NT2/D1 (cell line): ENCODE data around the gene KDM4E.

Experiments
- DNase-seq: peaks from one replicate; pipeline ENCODE4 v3.0.0-alpha.2; 2011; ENCODE audit warnings: low read depth, low spot score
- H3K27me3 ChIP-seq: 2 replicates; pipeline ENCODE4 v1.6.0; 2011; ENCODE audit warnings: mild to moderate bottlenecking; ENCODE audit not compliant: insufficient read length, insufficient read depth
- H3K36me3 ChIP-seq: 2 replicates; pipeline ENCODE4 v1.6.1; 2011; ENCODE audit warnings: mild to moderate bottlenecking, low read length, mixed read lengths; ENCODE audit not compliant: insufficient read depth, insufficient read length
- H3K4me1 ChIP-seq: 2 replicates; pipeline ENCODE4 v1.5.1; 2011; ENCODE audit not compliant: insufficient read depth, insufficient read length
- H3K4me3 ChIP-seq: 2 replicates; pipeline ENCODE4 v1.5.1; 2011; ENCODE audit warnings: low read depth; ENCODE audit not compliant: insufficient read length
- H3K9ac ChIP-seq: 2 replicates; pipeline ENCODE4 v1.6.0; 2011; ENCODE audit warnings: low read depth; ENCODE audit not compliant: insufficient read length
- H3K9me3 ChIP-seq: 2 replicates; pipeline ENCODE4 v1.5.1; 2011; ENCODE audit warnings: mild to moderate bottlenecking, low read length; ENCODE audit not compliant: insufficient read depth
- SUZ12 ChIP-seq: IDR thresholded peaks from 2 replicates; pipeline ENCODE4 v1.6.1; 2011; ENCODE audit not compliant: insufficient read length, insufficient read depth; ENCODE audit errors: extremely low read depth
- YY1 ChIP-seq: IDR thresholded peaks from 2 replicates; pipeline ENCODE4 v1.6.1; 2011; ENCODE audit not compliant: insufficient read length, insufficient read depth
- ZNF274 ChIP-seq: IDR thresholded peaks from 2 replicates; pipeline ENCODE4 v1.6.1; 2011; ENCODE audit warnings: mild to moderate bottlenecking, low read depth, low read length

The KDM4E gene

GRCh38 chr11:95024958-95025357, at the start of gene KDM4E:
Gene KDM4E (plus strand): TSS chr11:95025258. CDS start chr11:95025558, 300 bp downstream.
- Histone ChIP-seq H3K4me3 (no peak within 1 kb of the TSS), H3K4me1 (no peaks in the 10 kb centered on the region), H3K27me3 (no peaks in the 10 kb centered on the region), H3K9me3 (no peaks in the 10 kb centered on the region; the same call in 1 of the 2 replicates), H3K9ac (no peak within 1 kb of the TSS), H3K36me3 (no peaks in the 10 kb centered on the region)
- no peak for DNase-seq
- TF ChIP-seq SUZ12 (no peak), ZNF274 (no peak), YY1 (no peak)

DNA sequence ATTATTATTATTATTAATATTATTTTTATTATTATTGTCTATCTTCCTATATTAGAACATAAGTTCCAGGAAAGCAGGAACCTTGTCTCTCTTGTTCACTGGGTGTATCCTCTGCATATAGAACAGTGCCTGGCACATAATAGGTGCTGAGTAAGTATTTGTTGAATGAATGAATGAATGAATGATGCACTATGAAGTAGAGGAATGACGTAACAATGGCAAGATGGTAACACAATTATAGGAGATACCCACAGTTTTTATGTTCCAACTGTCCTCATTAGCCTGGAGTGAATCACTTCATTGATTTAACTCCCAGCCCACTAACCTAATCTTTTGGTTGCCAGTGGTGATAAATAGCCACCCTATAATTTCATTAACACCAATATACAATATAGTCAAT, 49.5 kb upstream of the KDM4E start:
- Histone ChIP-seq H3K27me3 (no peaks in the 10 kb centered on the region), H3K9me3 (no peaks in the 10 kb centered on the region), H3K36me3 (peaks cover 19% of the 10 kb centered on the region), H3K9ac (no peak overlapping the region), H3K4me3 (no peak overlapping the region), H3K4me1 (no peaks in the 10 kb centered on the region)
- TF ChIP-seq ZNF274 (no peak), SUZ12 (no peak), YY1 (no peak)
- no peak for DNase-seq

DNA sequence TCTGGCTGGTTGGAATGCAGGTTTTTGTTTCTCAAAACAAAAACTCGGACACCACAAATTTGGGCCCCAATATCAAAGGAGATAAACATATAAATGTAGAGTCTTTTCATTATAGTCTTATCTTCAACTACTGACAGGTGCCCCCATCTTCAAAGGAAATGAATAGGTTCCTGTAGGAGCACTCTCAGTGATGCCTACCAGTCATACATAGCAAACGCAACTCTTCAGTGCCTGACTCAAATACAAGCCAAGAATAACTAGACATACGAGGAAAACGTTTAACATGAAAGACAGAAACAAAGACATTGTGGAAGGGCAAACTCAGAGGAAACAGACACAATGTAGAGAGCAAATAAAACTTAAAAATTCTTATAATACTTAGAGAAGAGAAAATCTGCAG, 37.7 kb upstream of the KDM4E start:
- Histone ChIP-seq H3K4me1 (no peaks in the 10 kb centered on the region), H3K4me3 (no peak overlapping the region), H3K36me3 (no peaks in the 10 kb centered on the region), H3K9ac (no peak overlapping the region), H3K9me3 (no peaks in the 10 kb centered on the region), H3K27me3 (no peaks in the 10 kb centered on the region)
- TF ChIP-seq SUZ12 = no peak
- TF ChIP-seq YY1 = no peak
- TF ChIP-seq ZNF274 = no peak
- DNase-seq = no peak

GRCh38 chr11:94988748-94989147, 36.3 kb upstream of the KDM4E start:
- H3K9ac ChIP-seq = no peak overlapping the region
- H3K36me3 ChIP-seq = no peaks in the 10 kb centered on the region
- DNase-seq = no peak
- no peak for TF ChIP-seq SUZ12
- TF ChIP-seq ZNF274 = no peak
- no peaks in the 10 kb centered on the region for H3K4me1 ChIP-seq
- no peak overlapping the region for H3K4me3 ChIP-seq
- no peaks in the 10 kb centered on the region for H3K27me3 ChIP-seq
- H3K9me3 ChIP-seq = no peaks in the 10 kb centered on the region

GRCh38 chr11:94993400-94993943, 31.6 kb upstream of the KDM4E start:
- no peak for DNase-seq
- Histone ChIP-seq H3K27me3 (no peaks in the 10 kb centered on the region), H3K9ac (no peak overlapping the region), H3K36me3 (peaks cover 7% of the 10 kb centered on the region), H3K4me1 (no peaks in the 10 kb centered on the region), H3K9me3 (no peaks in the 10 kb centered on the region), H3K4me3 (no peak overlapping the region)
- TF ChIP-seq ZNF274 (no peak), YY1 (no peak), SUZ12 (no peak)

DNA sequence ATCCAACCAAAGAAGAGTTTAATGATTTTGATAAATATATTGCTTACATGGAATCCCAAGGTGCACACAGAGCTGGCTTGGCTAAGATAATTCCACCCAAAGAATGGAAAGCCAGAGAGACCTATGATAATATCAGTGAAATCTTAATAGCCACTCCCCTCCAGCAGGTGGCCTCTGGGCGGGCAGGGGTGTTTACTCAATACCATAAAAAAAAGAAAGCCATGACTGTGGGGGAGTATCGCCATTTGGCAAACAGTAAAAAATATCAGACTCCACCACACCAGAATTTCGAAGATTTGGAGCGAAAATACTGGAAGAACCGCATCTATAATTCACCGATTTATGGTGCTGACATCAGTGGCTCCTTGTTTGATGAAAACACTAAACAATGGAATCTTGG, 27.6 kb upstream of the KDM4E start:
- Histone ChIP-seq H3K9ac (no peak overlapping the region), H3K4me1 (no peaks in the 10 kb centered on the region), H3K27me3 (no peaks in the 10 kb centered on the region), H3K9me3 (no peaks in the 10 kb centered on the region), H3K36me3 (peaks cover 12% of the 10 kb centered on the region), H3K4me3 (no peak overlapping the region)
- DNase-seq = no peak
- TF ChIP-seq SUZ12 (no peak), YY1 (no peak), ZNF274 (no peak)

- no peak for TF ChIP-seq YY1
- no peak for TF ChIP-seq ZNF274
- TF ChIP-seq SUZ12 = no peak
- Histone ChIP-seq H3K4me1 (no peaks in the 10 kb centered on the region), H3K4me3 (no peak overlapping the region), H3K9me3 (no peaks in the 10 kb centered on the region), H3K27me3 (no peaks in the 10 kb centered on the region), H3K36me3 (peaks cover 12% of the 10 kb centered on the region), H3K9ac (no peak overlapping the region)
- DNase-seq = no peak
These were observed 26.8 kb upstream of the KDM4E start for GRCh38 chr11:94998285-94998684.
